Measurements from ENCODE around the gene AK5.

The AK5 gene

DNA sequence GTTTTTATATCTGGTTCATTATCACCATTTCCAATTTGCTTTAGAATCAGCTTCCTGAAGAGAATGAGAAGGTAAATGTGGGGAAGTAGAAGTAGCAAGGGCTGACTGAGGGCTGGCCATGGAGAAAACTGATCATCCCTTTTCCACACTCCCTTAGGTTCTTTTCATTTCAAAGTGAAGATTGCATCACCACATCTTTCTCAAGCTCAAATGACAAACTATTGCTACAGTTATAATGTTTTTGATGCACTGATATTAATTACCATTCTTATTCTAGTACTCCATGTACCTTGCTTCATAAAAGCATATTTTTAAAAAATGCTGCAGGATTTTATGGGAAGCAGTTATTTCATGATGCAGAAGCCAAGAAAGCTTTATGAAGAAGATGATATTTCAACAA is 7.9 kb upstream of the AK5 start:
- TF ChIP-seq, protein P1, sequence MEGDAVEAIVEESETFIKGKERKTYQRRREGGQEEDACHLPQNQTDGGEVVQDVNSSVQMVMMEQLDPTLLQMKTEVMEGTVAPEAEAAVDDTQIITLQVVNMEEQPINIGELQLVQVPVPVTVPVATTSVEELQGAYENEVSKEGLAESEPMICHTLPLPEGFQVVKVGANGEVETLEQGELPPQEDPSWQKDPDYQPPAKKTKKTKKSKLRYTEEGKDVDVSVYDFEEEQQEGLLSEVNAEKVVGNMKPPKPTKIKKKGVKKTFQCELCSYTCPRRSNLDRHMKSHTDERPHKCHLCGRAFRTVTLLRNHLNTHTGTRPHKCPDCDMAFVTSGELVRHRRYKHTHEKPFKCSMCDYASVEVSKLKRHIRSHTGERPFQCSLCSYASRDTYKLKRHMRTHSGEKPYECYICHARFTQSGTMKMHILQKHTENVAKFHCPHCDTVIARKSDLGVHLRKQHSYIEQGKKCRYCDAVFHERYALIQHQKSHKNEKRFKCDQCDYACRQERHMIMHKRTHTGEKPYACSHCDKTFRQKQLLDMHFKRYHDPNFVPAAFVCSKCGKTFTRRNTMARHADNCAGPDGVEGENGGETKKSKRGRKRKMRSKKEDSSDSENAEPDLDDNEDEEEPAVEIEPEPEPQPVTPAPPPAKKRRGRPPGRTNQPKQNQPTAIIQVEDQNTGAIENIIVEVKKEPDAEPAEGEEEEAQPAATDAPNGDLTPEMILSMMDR (IDR thresholded peaks at IDR 0.05; ENCODE audit: poor library complexity, severe bottlenecking), result no peak
- ATAC-seq (ENCODE audit: low read depth) (no peak), DNase-seq (ENCODE audit: low spot score) (no peak)
- no peaks in the 10 kb centered on the region for H3K9me3 ChIP-seq (ENCODE audit: severe bottlenecking)
- H3K36me3 ChIP-seq (ENCODE audit: low read depth), result no peaks in the 10 kb centered on the region
- H3K27ac ChIP-seq (ENCODE audit: poor library complexity, severe bottlenecking), result no peak overlapping the region
- no peaks in the 10 kb centered on the region for H3K4me1 ChIP-seq (ENCODE audit: insufficient read depth, poor library complexity, severe bottlenecking)
- no peak overlapping the region for H3K4me3 ChIP-seq (ENCODE audit: severe bottlenecking)
- H3K27me3 ChIP-seq (ENCODE audit: insufficient read depth, poor library complexity, severe bottlenecking), result peaks cover 4% of the 10 kb centered on the region

DNA sequence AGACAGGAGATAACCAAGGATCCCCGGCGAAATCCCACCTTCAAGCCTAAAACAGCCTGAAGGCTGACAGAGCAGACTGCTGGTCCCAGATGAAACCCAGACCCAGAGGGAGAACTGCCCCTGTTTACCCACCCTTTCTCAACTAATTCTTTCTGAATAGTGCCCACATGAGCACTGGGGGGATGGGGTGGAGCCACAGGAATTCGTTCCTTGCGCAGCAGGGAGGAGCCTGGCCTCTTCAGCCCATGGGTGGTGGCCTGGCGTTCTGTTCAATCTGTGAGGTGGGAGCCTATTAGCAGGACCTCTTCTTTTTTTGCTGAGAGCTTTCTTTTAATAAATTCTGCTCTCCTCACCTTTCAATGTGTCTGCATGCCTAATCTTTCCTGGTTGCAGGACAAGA is 6.6 kb upstream of the AK5 start:
- Histone ChIP-seq H3K4me1 (ENCODE audit: insufficient read depth, poor library complexity, severe bottlenecking) (no peaks in the 10 kb centered on the region), H3K27ac (ENCODE audit: poor library complexity, severe bottlenecking) (no peak overlapping the region), H3K36me3 (ENCODE audit: low read depth) (no peaks in the 10 kb centered on the region), H3K4me3 (ENCODE audit: severe bottlenecking) (no peak overlapping the region), H3K9me3 (ENCODE audit: severe bottlenecking) (no peaks in the 10 kb centered on the region), H3K27me3 (ENCODE audit: insufficient read depth, poor library complexity, severe bottlenecking) (peaks cover 6% of the 10 kb centered on the region)
- DNase-seq (ENCODE audit: low spot score) (no peak), ATAC-seq (ENCODE audit: low read depth) (no peak)
- TF ChIP-seq, protein P1 (IDR thresholded peaks at IDR 0.05; ENCODE audit: poor library complexity, severe bottlenecking), result no peak

GRCh38 chr1:77276941-77277340 is 4.9 kb upstream of the AK5 start:
- Histone ChIP-seq H3K27ac (ENCODE audit: poor library complexity, severe bottlenecking) (no peak overlapping the region), H3K27me3 (ENCODE audit: insufficient read depth, poor library complexity, severe bottlenecking) (peaks cover 21% of the 10 kb centered on the region), H3K4me3 (ENCODE audit: severe bottlenecking) (no peak overlapping the region), H3K36me3 (ENCODE audit: low read depth) (no peaks in the 10 kb centered on the region), H3K9me3 (ENCODE audit: severe bottlenecking) (no peaks in the 10 kb centered on the region), H3K4me1 (ENCODE audit: insufficient read depth, poor library complexity, severe bottlenecking) (no peaks in the 10 kb centered on the region)
- ATAC-seq (ENCODE audit: low read depth), result no peak
- DNase-seq (ENCODE audit: low spot score), result no peak
- TF ChIP-seq, protein P1 (IDR thresholded peaks at IDR 0.05; ENCODE audit: poor library complexity, severe bottlenecking), result no peak

DNA sequence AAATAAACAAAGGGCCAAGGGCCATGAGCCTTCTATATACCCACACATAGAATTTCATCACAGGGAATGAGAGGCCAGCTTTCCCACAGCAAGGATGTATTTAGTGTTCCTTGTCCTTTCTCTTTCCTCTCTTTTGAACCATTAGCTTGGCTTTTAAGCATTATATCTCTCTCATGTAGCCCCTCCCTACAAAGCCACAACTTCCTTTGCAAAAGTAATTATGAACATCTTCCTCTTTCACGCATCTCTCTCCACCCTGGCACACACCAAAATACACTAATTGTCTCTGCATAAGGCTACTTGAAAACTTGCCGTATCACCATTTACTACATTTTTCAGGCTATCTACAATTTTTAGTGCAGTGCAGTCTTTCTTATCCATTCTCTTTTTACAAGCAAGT is 1.9 kb upstream of the AK5 start:
- TF ChIP-seq, protein P1 (IDR thresholded peaks at IDR 0.05; ENCODE audit: poor library complexity, severe bottlenecking), result no peak
- Histone ChIP-seq H3K4me1 (ENCODE audit: insufficient read depth, poor library complexity, severe bottlenecking) (no peaks in the 10 kb centered on the region), H3K4me3 (ENCODE audit: severe bottlenecking) (no peak overlapping the region), H3K27me3 (ENCODE audit: insufficient read depth, poor library complexity, severe bottlenecking) (peaks cover 42% of the 10 kb centered on the region), H3K9me3 (ENCODE audit: severe bottlenecking) (no peaks in the 10 kb centered on the region), H3K27ac (ENCODE audit: poor library complexity, severe bottlenecking) (no peak overlapping the region), H3K36me3 (ENCODE audit: low read depth) (no peaks in the 10 kb centered on the region)
- ATAC-seq (ENCODE audit: low read depth) (no peak), DNase-seq (ENCODE audit: low spot score) (no peak)

- peaks cover 37% of the 10 kb centered on the region for H3K27me3 ChIP-seq (ENCODE audit: insufficient read depth, poor library complexity, severe bottlenecking)
- DNase-seq (ENCODE audit: low spot score) (no peak), ATAC-seq (ENCODE audit: low read depth) (no peak)
- TF ChIP-seq, protein P1 (IDR thresholded peaks at IDR 0.05; ENCODE audit: poor library complexity, severe bottlenecking), result no peak
- H3K9me3 ChIP-seq (ENCODE audit: severe bottlenecking), result no peaks in the 10 kb centered on the region
- H3K36me3 ChIP-seq (ENCODE audit: low read depth), result no peaks in the 10 kb centered on the region
- no peaks in the 10 kb centered on the region for H3K4me1 ChIP-seq (ENCODE audit: insufficient read depth, poor library complexity, severe bottlenecking)
- H3K27ac ChIP-seq (ENCODE audit: poor library complexity, severe bottlenecking), result no peak overlapping the region
- H3K4me3 ChIP-seq (ENCODE audit: severe bottlenecking), result no peak overlapping the region
These were observed 857 bp upstream of the AK5 start for GRCh38 chr1:77280962-77281361.

Data from RWPE2 (cell line).